ENCODE measurements around the gene MATCAP1.

DNA sequence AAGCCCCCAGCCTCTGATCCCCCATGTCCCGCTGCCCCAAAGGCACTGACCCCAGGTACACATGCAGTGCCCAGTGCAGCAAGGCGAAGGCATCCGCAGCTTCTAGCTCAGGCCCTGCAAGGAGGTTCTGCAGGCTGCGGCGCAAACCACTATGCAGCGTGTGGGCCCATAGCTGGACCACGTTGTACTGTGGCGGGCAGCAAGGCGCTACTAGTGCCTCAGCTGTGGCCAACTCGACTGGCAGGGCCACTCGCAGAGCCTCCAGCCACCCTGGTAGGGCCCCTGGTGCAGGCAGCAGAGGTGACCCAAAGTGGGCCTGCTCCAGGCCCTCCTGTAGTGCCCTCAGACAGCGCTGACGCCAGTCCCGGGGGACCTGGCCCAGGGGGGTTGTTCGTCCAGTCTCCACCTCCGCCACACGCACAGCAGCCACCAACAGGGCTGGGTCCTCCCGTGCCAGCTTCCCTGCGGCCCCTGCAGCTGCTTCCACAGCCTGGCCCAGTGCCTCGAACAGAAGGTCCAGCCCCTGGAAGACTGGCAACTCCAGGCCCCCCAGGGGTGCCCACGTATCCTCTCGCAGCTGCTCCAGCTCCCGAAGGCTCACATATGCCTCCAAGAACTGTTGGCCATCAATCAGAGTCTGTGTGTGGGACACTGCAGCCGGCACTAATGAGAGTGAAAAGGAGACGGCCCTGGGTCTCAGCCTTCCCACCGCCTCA is 3.6 kb upstream of the MATCAP1 start:
- no peak for TF ChIP-seq EZH2 (IDR thresholded peaks at IDR 0.05; ENCODE audit: borderline replicate concordance, low read length)
- TF ChIP-seq, protein P1, sequence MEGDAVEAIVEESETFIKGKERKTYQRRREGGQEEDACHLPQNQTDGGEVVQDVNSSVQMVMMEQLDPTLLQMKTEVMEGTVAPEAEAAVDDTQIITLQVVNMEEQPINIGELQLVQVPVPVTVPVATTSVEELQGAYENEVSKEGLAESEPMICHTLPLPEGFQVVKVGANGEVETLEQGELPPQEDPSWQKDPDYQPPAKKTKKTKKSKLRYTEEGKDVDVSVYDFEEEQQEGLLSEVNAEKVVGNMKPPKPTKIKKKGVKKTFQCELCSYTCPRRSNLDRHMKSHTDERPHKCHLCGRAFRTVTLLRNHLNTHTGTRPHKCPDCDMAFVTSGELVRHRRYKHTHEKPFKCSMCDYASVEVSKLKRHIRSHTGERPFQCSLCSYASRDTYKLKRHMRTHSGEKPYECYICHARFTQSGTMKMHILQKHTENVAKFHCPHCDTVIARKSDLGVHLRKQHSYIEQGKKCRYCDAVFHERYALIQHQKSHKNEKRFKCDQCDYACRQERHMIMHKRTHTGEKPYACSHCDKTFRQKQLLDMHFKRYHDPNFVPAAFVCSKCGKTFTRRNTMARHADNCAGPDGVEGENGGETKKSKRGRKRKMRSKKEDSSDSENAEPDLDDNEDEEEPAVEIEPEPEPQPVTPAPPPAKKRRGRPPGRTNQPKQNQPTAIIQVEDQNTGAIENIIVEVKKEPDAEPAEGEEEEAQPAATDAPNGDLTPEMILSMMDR (conservative IDR thresholded peaks at IDR 0.05 in 1 of 2, IDR thresholded peaks at IDR 0.05 in 1 of 2; ENCODE audit: extremely low read depth in 1 of 2, insufficient read depth in 1 of 2, low read depth in 1 of 2, low read length in 2 of 2) = no peak

All from mammary epithelial cell (primary cell).